Activated CD8-positive, alpha-beta T cell treated with anti-CD3 and anti-CD28 coated beads for 36 hours (primary cell): ENCODE data around the gene PPP1R27. TPM values are rescaled to one million over a fixed set of nuclear protein-coding genes. Genes with fewer than 3 reads are reported as not detected.

Source experiments
- ATAC-seq: fragments of 200-7000 bp; cut with Tn5 transposase; one replicate; pipeline ENCODE4 v1.10.0; 2021; ENCODE audit warnings: mild to moderate bottlenecking, moderate library complexity
- CTCF ChIA-PET: fragments of 350-600 bp; sonication (Branson Sonifier 250); formaldehyde crosslinking; loops from one replicate; lab custom pipeline; 2021; ENCODE audit warnings: antibody characterized with exemption; lab: Charles Lee
- POLR2A ChIA-PET: fragments of 350-600 bp; sonication (Branson Sonifier 250); formaldehyde crosslinking; loops from one replicate; lab custom pipeline; 2021; ENCODE audit warnings: antibody characterized with exemption; lab: Charles Lee
- DNase-seq: peaks from one replicate; pipeline ENCODE4 v3.0.0-alpha.2; 2020
- H3K27ac Mint-ChIP-seq: one replicate; pipeline ENCODE4 v1.8.0; 2021; ENCODE audit warnings: mild to moderate bottlenecking, mixed read lengths
- H3K27me3 Mint-ChIP-seq: one replicate; pipeline ENCODE4 v1.8.0; 2021; ENCODE audit warnings: mixed read lengths
- H3K36me3 Mint-ChIP-seq: one replicate; pipeline ENCODE4 v1.8.0; 2021; ENCODE audit warnings: low read depth, mixed read lengths
- H3K4me1 Mint-ChIP-seq: one replicate; pipeline ENCODE4 v1.8.0; 2021; ENCODE audit warnings: low read depth, mixed read lengths
- H3K4me3 Mint-ChIP-seq: one replicate; pipeline ENCODE4 v1.8.0; 2021; ENCODE audit warnings: mild to moderate bottlenecking, moderate library complexity, mixed read lengths
- H3K9me3 Mint-ChIP-seq: one replicate; pipeline ENCODE4 v1.8.0; 2021; ENCODE audit warnings: mixed read lengths
- intact Hi-C: fragments of 100-400 bp; cut with micrococcal nuclease; formaldehyde crosslinking; loops from one replicate; pipeline ENCODE4 v1.10.0; 2022
- total RNA-seq, 2 experiments: library from RNA; stranded (reverse); gene quantifications; one replicate each; pipeline ENCODE4 v1.2.3, GENCODE V29; 2021
- TF ChIP-seq, protein P1 (sequence below): fragments of 200-600 bp; IDR thresholded peaks from one replicate; pipeline ENCODE4 v1.8.0; 2022; ENCODE audit warnings: antibody characterized with exemption, mild to moderate bottlenecking

The PPP1R27 gene
- total RNA-seq: not detected

- Mint-ChIP-seq H3K27me3 (no peaks in the 10 kb centered on the region), H3K36me3 (peaks cover 3% of the 10 kb centered on the region), H3K9me3 (no peaks in the 10 kb centered on the region), H3K4me3 (peak within 1 kb of the TSS; percentile 88), H3K27ac (peak within 1 kb of the TSS; percentile 91), H3K4me1 (peaks cover 20% of the 10 kb centered on the region)
- TF ChIP-seq, protein P1, sequence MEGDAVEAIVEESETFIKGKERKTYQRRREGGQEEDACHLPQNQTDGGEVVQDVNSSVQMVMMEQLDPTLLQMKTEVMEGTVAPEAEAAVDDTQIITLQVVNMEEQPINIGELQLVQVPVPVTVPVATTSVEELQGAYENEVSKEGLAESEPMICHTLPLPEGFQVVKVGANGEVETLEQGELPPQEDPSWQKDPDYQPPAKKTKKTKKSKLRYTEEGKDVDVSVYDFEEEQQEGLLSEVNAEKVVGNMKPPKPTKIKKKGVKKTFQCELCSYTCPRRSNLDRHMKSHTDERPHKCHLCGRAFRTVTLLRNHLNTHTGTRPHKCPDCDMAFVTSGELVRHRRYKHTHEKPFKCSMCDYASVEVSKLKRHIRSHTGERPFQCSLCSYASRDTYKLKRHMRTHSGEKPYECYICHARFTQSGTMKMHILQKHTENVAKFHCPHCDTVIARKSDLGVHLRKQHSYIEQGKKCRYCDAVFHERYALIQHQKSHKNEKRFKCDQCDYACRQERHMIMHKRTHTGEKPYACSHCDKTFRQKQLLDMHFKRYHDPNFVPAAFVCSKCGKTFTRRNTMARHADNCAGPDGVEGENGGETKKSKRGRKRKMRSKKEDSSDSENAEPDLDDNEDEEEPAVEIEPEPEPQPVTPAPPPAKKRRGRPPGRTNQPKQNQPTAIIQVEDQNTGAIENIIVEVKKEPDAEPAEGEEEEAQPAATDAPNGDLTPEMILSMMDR: no peak
- ChIA-PET CTCF (interaction anchor here (1.2 kb wide), 1 partner anchor 35 kb away, joined by 3 read pairs; no protein-coding TSS in a partner anchor), POLR2A (interaction anchor here (1.6 to 2.5 kb wide), 2 partner anchors 8 to 17 kb away, joined by 8 to 11 read pairs; no protein-coding TSS in a partner anchor)
- intact Hi-C loops: no loop called here
- DNase-seq (no peak), ATAC-seq (no peak)
Observed at GRCh38 chr17:81834831-81835267, at the start of gene PPP1R27. Gene PPP1R27 (minus strand): TSS chr17:81835050. CDS start chr17:81834953, 97 bp downstream.

DNA sequence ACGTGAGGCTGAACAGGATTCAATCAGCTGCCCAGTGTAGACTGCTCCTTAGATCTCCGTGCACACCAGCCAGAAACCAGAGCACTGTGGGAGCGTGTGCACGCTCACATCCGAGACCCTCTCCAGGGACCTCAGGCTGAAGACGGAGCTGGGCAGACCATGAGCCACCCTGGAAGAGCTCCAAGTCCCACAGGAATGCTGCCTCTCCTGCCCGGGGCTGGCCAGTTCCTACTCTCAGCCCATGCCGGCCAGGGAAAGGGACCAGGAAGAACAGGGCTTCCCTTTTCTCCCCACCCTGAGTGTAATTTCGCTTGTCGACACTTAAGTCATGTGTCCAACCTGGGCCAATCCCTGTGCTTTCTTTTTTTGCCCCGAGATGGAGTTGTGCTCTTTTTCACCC lies 49.7 kb upstream of the PPP1R27 start:
- Mint-ChIP-seq H3K9me3 (no peaks in the 10 kb centered on the region), H3K4me3 (no peak overlapping the region), H3K27ac (no peak overlapping the region), H3K27me3 (no peaks in the 10 kb centered on the region), H3K4me1 (peaks cover 10% of the 10 kb centered on the region), H3K36me3 (peaks cover 71% of the 10 kb centered on the region)
- DNase-seq (no peak), ATAC-seq (peak; percentile 35)
- POLR2A ChIA-PET: interaction anchor here (1.2 to 5.6 kb wide), 4 partner anchors 13 to 51 kb away, joined by 3 to 73 read pairs (median 8); partner anchors contain the start of gene ARHGDIA
- CTCF ChIA-PET: interaction anchor here (1.3 kb wide), 1 partner anchor 69 kb away, joined by 5 read pairs; no protein-coding TSS in a partner anchor
- TF ChIP-seq, protein P1: no peak
- intact Hi-C loops: no loop called here

DNA sequence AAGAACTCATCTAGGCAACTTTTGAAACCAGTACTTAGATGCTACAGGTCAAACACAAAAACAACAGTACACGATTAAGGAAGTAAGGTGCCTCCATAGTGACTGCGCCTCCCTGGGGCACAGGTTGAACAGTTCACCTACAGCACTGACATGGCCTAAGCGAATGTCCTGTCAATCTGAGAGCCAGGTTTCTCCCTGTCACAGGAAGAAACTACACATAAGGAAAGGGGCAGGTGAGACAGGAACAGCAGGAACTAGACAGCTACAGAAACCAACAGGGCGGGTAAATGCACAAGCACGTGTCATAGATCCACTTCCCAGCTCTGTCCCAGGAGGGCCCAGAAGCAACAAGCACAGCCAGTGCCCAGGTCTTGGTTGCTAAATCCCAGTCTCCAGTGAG lies 44.3 kb upstream of the PPP1R27 start:
- no peaks in the 10 kb centered on the region for H3K27me3 Mint-ChIP-seq
- no peaks in the 10 kb centered on the region for H3K9me3 Mint-ChIP-seq
- TF ChIP-seq, protein P1: no peak
- ChIA-PET POLR2A (interaction anchor here (0.9 to 1.3 kb wide), 2 partner anchors 8 to 10 kb away, joined by 3 read pairs; no protein-coding TSS in a partner anchor), CTCF (interaction anchor here (3.3 kb wide), 1 partner anchor 10 kb away, joined by 13 read pairs; no protein-coding TSS in a partner anchor)
- no peak for DNase-seq
- peaks cover 9% of the 10 kb centered on the region for H3K4me1 Mint-ChIP-seq
- peak overlapping the region; percentile 52 for H3K27ac Mint-ChIP-seq
- H3K4me3 Mint-ChIP-seq: no peak overlapping the region
- no peak for ATAC-seq
- intact Hi-C loops: no loop called here
- H3K36me3 Mint-ChIP-seq: peaks cover 44% of the 10 kb centered on the region

DNA sequence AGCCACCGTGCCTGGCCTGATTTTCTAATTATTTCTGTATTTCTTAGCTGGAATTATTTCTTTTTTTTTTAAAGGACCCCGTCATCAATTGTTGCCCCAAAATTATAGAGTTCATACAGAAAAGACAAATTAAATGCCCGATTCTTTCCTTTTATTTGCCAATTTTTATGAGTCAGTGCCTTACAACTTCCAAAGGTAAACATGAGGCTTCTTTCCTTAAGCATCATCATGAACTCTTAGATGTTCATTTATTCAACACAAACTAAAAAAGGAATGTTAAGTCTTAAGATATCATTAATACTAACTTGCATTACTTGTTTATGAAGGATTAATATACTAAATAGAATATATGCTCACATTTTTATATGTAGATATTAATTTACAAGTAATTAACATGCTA lies 43.4 kb upstream of the PPP1R27 start:
- intact Hi-C loops: no loop called here
- POLR2A ChIA-PET: interaction anchor here (1.3 kb wide), 1 partner anchor 9 kb away, joined by 3 read pairs; no protein-coding TSS in a partner anchor
- H3K4me3 Mint-ChIP-seq: no peak overlapping the region
- no peak for ATAC-seq
- CTCF ChIA-PET: interaction anchor here (3.3 kb wide), 1 partner anchor 9 kb away, joined by 13 read pairs; no protein-coding TSS in a partner anchor
- DNase-seq: no peak
- peaks cover 16% of the 10 kb centered on the region for H3K4me1 Mint-ChIP-seq
- H3K27ac Mint-ChIP-seq: no peak overlapping the region
- H3K9me3 Mint-ChIP-seq: no peaks in the 10 kb centered on the region
- peaks cover 43% of the 10 kb centered on the region for H3K36me3 Mint-ChIP-seq
- TF ChIP-seq, protein P1: no peak
- H3K27me3 Mint-ChIP-seq: no peaks in the 10 kb centered on the region

GRCh38 chr17:81877569-81877968 lies 42.7 kb upstream of the PPP1R27 start:
- Mint-ChIP-seq H3K4me1 (peaks cover 24% of the 10 kb centered on the region), H3K27ac (no peak overlapping the region), H3K9me3 (no peaks in the 10 kb centered on the region), H3K27me3 (no peaks in the 10 kb centered on the region), H3K4me3 (no peak overlapping the region), H3K36me3 (peaks cover 45% of the 10 kb centered on the region)
- TF ChIP-seq, protein P1: no peak
- ChIA-PET POLR2A (interaction anchor here (1.2 to 1.8 kb wide), 2 partner anchors 9 to 14 kb away, joined by 4 to 10 read pairs; partner anchors contain the start of genes ALYREF and ANAPC11), CTCF (no interaction called here)
- intact Hi-C loops: no loop called here
- DNase-seq (no peak), ATAC-seq (no peak)
